HG03520 (cell line): Measurements from ENCODE around the gene MINDY1.

Experiments used
- ATAC-seq: cut with Tn5 transposase; IDR thresholded peaks from one replicate; pipeline ENCODE4 v1.9.1; 2021; ENCODE audit warnings: mild to moderate bottlenecking, moderate library complexity; ENCODE audit not compliant: unreplicated experiment

The MINDY1 gene

GRCh38 chr1:151011154-151011850 is 4.6 kb upstream of the MINDY1 start:
- no peak for ATAC-seq

GRCh38 chr1:151010346-151010726 is 3.6 kb upstream of the MINDY1 start:
- ATAC-seq, result no peak

- ATAC-seq, result no peak
Observed at GRCh38 chr1:151009674-151010345, 3.1 kb upstream of the MINDY1 start.

GRCh38 chr1:151009206-151009587 is 2.5 kb upstream of the MINDY1 start:
- ATAC-seq, result no peak

- peak; percentile 56 for ATAC-seq
Observed at GRCh38 chr1:151008244-151009205, 1.8 kb upstream of the MINDY1 start, which contains the start of gene PRUNE1. PRUNE1 (plus strand) TSS chr1:151008449; CDS start chr1:151008633, 184 bp downstream.

GRCh38 chr1:151007853-151008243 is 1.1 kb upstream of the MINDY1 start:
- no peak for ATAC-seq

DNA sequence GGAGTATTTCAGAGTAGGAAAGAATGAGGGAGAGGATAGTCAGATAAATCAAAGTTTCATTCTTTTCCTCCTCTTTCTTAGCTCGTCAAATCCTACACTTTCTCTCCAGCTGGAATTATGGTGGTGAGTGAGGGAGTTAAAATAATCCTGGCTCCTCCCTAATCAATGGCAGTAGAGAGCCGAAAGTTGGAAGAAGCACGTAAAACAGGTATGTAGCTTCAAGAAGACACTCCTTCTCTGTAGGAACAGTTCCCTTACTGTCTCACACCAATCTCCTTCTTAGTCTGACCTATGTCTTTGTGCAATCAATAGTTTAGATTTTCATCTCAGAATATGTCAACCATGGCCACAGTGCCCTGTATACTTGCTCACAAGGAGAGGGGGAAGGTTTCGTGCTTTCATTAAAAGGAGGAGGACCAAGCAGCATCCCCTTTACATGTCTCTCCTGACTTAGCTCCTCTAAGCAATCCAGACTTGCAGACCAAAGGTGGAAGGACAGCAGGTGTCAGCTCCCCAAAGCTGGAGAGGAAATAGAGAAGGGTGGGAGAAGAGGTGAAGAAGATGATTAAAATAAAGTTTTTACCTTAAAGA is 878 bp downstream of the MINDY1 start:
- no peak for ATAC-seq

GRCh38 chr1:151003180-151003579 is 3.5 kb downstream of the MINDY1 start:
- ATAC-seq, result no peak

DNA sequence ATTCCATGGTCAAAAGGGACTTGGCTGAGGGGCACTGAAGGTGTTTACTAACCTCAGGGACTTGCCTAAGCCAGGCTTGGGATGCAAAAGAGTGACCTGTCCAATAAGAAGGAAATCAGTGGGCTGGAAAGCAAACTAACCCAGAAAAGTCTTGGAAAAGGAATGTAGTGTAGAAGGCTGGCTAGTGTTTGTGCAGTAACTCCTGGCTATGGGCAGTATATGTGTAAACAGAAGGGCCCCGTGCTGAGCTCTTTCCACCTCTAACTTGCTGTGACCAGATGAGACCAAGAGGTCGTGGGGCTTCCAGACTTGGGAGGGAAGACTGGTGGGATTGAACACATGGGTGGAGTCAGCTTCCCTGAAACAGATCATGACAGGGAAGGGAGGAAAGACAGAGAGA is 4.1 kb downstream of the MINDY1 start:
- no peak for ATAC-seq

GRCh38 chr1:151002051-151002450 is 4.7 kb downstream of the MINDY1 start:
- ATAC-seq, result no peak

- no peak for ATAC-seq
Observed at GRCh38 chr1:151001602-151002001, 5.1 kb downstream of the MINDY1 start.

- no peak for ATAC-seq
Observed at GRCh38 chr1:151000408-151000807, 6.3 kb downstream of the MINDY1 start.

DNA sequence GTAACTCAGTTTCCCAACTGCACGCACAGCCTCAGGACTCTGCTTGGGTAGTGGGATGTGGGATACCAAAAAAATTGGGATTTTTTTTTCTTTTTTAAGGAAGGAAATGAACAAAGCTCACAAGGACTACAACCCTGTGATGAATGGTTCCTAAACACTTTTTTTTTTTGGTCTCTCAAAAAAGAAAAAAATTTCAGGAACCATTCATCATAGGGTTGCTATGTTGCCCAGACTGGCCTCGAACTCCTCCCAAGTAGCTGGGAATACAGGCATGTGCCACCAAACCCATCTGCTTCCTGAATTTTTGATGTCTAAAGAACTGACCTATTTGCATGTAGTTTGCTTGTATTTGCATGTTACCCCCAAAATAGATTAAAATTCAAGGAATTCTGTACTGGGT is 6.8 kb downstream of the MINDY1 start:
- no peak for ATAC-seq

- no peak for ATAC-seq
Observed at GRCh38 chr1:150999051-150999674, 7.5 kb downstream of the MINDY1 start.

- no peak for ATAC-seq
Observed at GRCh38 chr1:150997949-150998348, 8.8 kb downstream of the MINDY1 start.

DNA sequence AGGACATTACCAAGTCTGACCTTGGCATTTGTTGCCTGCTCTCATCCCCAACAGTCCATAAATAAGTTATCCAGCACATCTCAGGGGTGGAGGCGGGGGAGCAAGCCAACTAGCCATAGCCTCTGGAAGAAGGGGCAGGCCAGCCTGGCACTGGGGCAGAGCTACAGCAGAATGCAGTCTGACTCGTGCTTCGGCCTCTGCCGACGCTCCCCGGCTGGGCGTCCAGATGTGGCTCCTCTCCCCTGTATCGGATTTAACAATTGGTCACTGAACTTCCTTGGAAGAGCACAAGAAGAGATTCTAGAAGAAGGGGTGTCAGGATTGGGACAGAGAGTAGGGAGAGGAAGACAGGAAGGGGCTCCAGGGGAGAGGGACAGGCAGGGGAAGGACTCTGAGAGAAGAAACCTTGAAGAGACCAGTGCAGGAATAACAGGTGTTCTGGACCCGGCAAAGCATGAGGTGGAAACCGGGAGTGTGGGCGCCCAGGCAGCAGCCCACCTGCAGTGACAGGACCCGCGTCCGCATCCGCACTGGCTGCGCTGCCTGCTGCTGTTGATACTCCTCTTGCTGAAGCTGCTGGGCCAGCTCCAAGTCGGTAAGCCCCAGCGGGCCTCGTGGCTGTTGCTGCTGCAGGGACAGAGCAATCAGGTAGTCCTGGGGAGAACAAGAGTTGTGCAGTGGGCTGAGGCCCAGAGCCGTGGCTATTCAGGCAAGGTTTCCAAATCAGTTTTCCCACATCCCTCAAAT is 9.4 kb downstream of the MINDY1 start:
- no peak for ATAC-seq

- ATAC-seq, result no peak
Observed at GRCh38 chr1:150995896-150996295, 10.8 kb downstream of the MINDY1 start.

- ATAC-seq, result no peak
Observed at GRCh38 chr1:150995460-150995859, 11.2 kb downstream of the MINDY1 start.

GRCh38 chr1:150994248-150994647 is 12.5 kb downstream of the MINDY1 start:
- no peak for ATAC-seq

DNA sequence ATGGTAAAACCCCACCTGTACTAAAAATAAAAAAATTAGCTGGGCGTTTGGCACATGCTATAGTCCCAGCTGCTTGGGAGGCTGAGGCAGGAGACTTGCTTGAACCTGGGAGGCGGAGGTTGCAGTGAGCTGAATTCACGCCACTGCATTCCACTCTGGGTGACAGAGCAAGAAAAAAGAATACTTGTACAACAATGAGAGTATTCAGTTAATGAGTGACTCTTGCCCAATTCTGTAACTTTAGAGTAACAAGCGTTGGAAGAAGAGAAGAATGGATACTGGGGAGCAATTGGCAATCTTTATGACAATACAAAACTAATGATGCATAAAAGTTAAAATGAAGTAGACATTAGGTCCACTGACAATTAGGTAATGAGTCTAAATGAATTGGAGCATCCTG is 14.1 kb downstream of the MINDY1 start:
- no peak for ATAC-seq
